Measurements from ENCODE around the gene PDLIM1. TPM values are rescaled to one million over a fixed set of nuclear protein-coding genes. Genes with fewer than 3 reads are reported as not detected.

The PDLIM1 gene
- polyA plus RNA-seq, 1 donor (not counting 4 experiments of a cell fraction or from before 2014, with no cell fraction given): 298 TPM

GRCh38 chr10:95277201-95277570, 13.6 kb downstream of the PDLIM1 start:
- peaks cover 91% of the 10 kb centered on the region for H3K4me1 ChIP-seq (ENCODE audit: control insufficient read depth, extremely low read depth, insufficient read depth, low read length)
- H3K9ac ChIP-seq (ENCODE audit: control insufficient read depth, extremely low read depth, insufficient read depth, low read length): no peak overlapping the region
- H3K9me1 ChIP-seq (ENCODE audit: control insufficient read depth, extremely low read depth, insufficient read depth, low read length): peaks cover 4% of the 10 kb centered on the region
- H4K20me1 ChIP-seq (ENCODE audit: control insufficient read depth, extremely low read depth, insufficient read depth, low read length): peaks cover under 1% of the 10 kb centered on the region
- dilution Hi-C loops (cut with MboI; ENCODE audit: extremely low pct_ligation_motif_present, low sequenced_read_pairs): no loop called here
- DNase-seq (ENCODE audit: low read depth, low spot score): no peak
- no peak overlapping the region for H3K4me3 ChIP-seq (ENCODE audit: control insufficient read depth in 2 of 3, extremely low read depth in 1 of 3, insufficient read depth in 2 of 3, low read depth in 1 of 3, low read length in 3 of 3)
- H2AFZ ChIP-seq (ENCODE audit: control insufficient read depth, low read length): no peak overlapping the region
- H3K9me3 ChIP-seq (ENCODE audit: control insufficient read depth, low read depth, low read length): no peaks in the 10 kb centered on the region
- no peak for FAIRE-seq
- peaks cover 3 to 14% of the 10 kb centered on the region in 2 experiments for H3K36me3 ChIP-seq (ENCODE audit: control insufficient read depth in 2 of 2, extremely low read depth in 1 of 2, insufficient read depth in 2 of 2, low read length in 2 of 2)
- H3K27me3 ChIP-seq (ENCODE audit: control insufficient read depth, extremely low read depth, insufficient read depth, low read length): no peaks in the 10 kb centered on the region
- TF ChIP-seq EZH2 (IDR thresholded peaks at IDR 0.05; ENCODE audit: low read length) (no peak), CTCF (optimal IDR thresholded peaks at IDR 0.05 in 1 of 3, IDR thresholded peaks at IDR 0.05 in 1 of 3, conservative IDR thresholded peaks at IDR 0.05 in 1 of 3; ENCODE audit: extremely low read depth in 1 of 3, insufficient read depth in 2 of 3, low read length in 3 of 3) (no peak)
- peak overlapping the region; percentile 93 for H3K27ac ChIP-seq (ENCODE audit: control insufficient read depth, insufficient read depth, low read length)
- peaks cover 83% of the 10 kb centered on the region for H3K79me2 ChIP-seq (ENCODE audit: control insufficient read depth, insufficient read depth, low read length)
- H3K4me2 ChIP-seq (ENCODE audit: control insufficient read depth, extremely low read depth, insufficient read depth, low read depth, low read length): no peak overlapping the region

GRCh38 chr10:95276367-95277200, 14.2 kb downstream of the PDLIM1 start:
- Histone ChIP-seq H3K4me2 (ENCODE audit: control insufficient read depth, extremely low read depth, insufficient read depth, low read depth, low read length) (peak overlapping the region; percentile 89), H3K9me3 (ENCODE audit: control insufficient read depth, low read depth, low read length) (no peaks in the 10 kb centered on the region), H3K27ac (ENCODE audit: control insufficient read depth, insufficient read depth, low read length) (peak overlapping the region; percentile 93), H3K36me3 (ENCODE audit: control insufficient read depth in 2 of 2, extremely low read depth in 1 of 2, insufficient read depth in 2 of 2, low read length in 2 of 2) (peaks cover 3 to 14% of the 10 kb centered on the region in 2 experiments), H3K4me3 (ENCODE audit: control insufficient read depth in 2 of 3, extremely low read depth in 1 of 3, insufficient read depth in 2 of 3, low read depth in 1 of 3, low read length in 3 of 3) (peak overlapping the region in 2 of 3 experiments; percentile 2 to 12), H3K9ac (ENCODE audit: control insufficient read depth, extremely low read depth, insufficient read depth, low read length) (peak overlapping the region; percentile 60), H4K20me1 (ENCODE audit: control insufficient read depth, extremely low read depth, insufficient read depth, low read length) (no peaks in the 10 kb centered on the region), H3K27me3 (ENCODE audit: control insufficient read depth, extremely low read depth, insufficient read depth, low read length) (no peaks in the 10 kb centered on the region), H3K9me1 (ENCODE audit: control insufficient read depth, extremely low read depth, insufficient read depth, low read length) (peaks cover 4% of the 10 kb centered on the region), H3K79me2 (ENCODE audit: control insufficient read depth, insufficient read depth, low read length) (peaks cover 82% of the 10 kb centered on the region), H3K4me1 (ENCODE audit: control insufficient read depth, extremely low read depth, insufficient read depth, low read length) (peaks cover 85% of the 10 kb centered on the region), H2AFZ (ENCODE audit: control insufficient read depth, low read length) (no peak overlapping the region)
- FAIRE-seq (peak; percentile 49), DNase-seq (ENCODE audit: low read depth, low spot score) (no peak)
- TF ChIP-seq EZH2 (IDR thresholded peaks at IDR 0.05; ENCODE audit: low read length) (no peak), CTCF (optimal IDR thresholded peaks at IDR 0.05 in 1 of 3, IDR thresholded peaks at IDR 0.05 in 1 of 3, conservative IDR thresholded peaks at IDR 0.05 in 1 of 3; ENCODE audit: extremely low read depth in 1 of 3, insufficient read depth in 2 of 3, low read length in 3 of 3) (no peak)
- dilution Hi-C loops (cut with MboI; ENCODE audit: extremely low pct_ligation_motif_present, low sequenced_read_pairs): no loop called here

Data from keratinocyte (primary cell).